ENCODE results near the gene ARHGEF38. TPM values are rescaled to one million over a fixed set of nuclear protein-coding genes. Genes with fewer than 3 reads are reported as not detected.

Gene ARHGEF38
- polyA plus RNA-seq, 1 of the 3 experiments (the other 2 are of a cell fraction) = 0.02 TPM

- Histone ChIP-seq H3K27me3 (ENCODE audit: insufficient read depth) (no peaks in the 10 kb centered on the region), H3K9me3 (no peaks in the 10 kb centered on the region), H3F3A (replicated peaks; ENCODE audit: insufficient read depth) (no peaks in the 10 kb centered on the region), H3K4me1 (ENCODE audit: control insufficient read depth in 1 of 2, insufficient read depth in 2 of 2, low read depth in 1 of 2, low read length in 1 of 2) (no peaks in the 10 kb centered on the region), H2AFZ (ENCODE audit: low read depth) (no peak overlapping the region), H3K36me3 (replicated peaks in 1 of 2; ENCODE audit: control insufficient read depth in 1 of 2, insufficient read depth in 2 of 2, low read length in 1 of 2) (no peaks in the 10 kb centered on the region), H3K27ac (ENCODE audit: low read depth in 2 of 2, low read length in 1 of 2) (no peak overlapping the region), H3K9ac (no peak overlapping the region), H3K4me2 (no peak overlapping the region), H3K79me2 (ENCODE audit: insufficient read depth) (no peaks in the 10 kb centered on the region), H3K9me2 (no peaks in the 10 kb centered on the region), H4K20me1 (ENCODE audit: insufficient read depth) (no peaks in the 10 kb centered on the region), H3K4me3 (ENCODE audit: low read depth in 2 of 2, low read length in 1 of 2) (no peak overlapping the region)
- no peak for TF ChIP-seq GATA2 (CRISPR knock-in tag; IDR thresholded peaks at IDR 0.05)
- no peak for TF ChIP-seq CTCF (IDR thresholded peaks at IDR 0.05)
- TF ChIP-seq CHD2 (IDR thresholded peaks at IDR 0.05; ENCODE audit: low read length, partially characterized antibody) = no peak
- no peak for TF ChIP-seq GABPA (IDR thresholded peaks at IDR 0.05; ENCODE audit: low read depth)
- TF ChIP-seq PBX3 (IDR thresholded peaks at IDR 0.05) = no peak
- TF ChIP-seq NFIC (IDR thresholded peaks at IDR 0.05; ENCODE audit: borderline replicate concordance) = no peak
- TF ChIP-seq USF2 (IDR thresholded peaks at IDR 0.05; ENCODE audit: borderline replicate concordance, low read depth, low read length) = no peak
- no peak for TF ChIP-seq EP300 (IDR thresholded peaks at IDR 0.05; ENCODE audit: borderline replicate concordance in 1 of 2, low read depth in 1 of 2, low read length in 1 of 2)
- TF ChIP-seq RXRA (IDR thresholded peaks at IDR 0.05; ENCODE audit: borderline replicate concordance, low read depth) = no peak
- TF ChIP-seq FOXM1 (IDR thresholded peaks at IDR 0.05; ENCODE audit: low read depth) = no peak
- TF ChIP-seq YY1 (IDR thresholded peaks at IDR 0.05; ENCODE audit: low read depth) = no peak
- POLR2A ChIA-PET = no interaction called here
- WGBS (ENCODE audit: low lambda C conversion rate) = 39% methylated on average over 2 of the region's 2 CpGs
- DNase-seq = no peak
- CTCF ChIA-PET = interaction anchor here (0.6 kb wide), 1 partner anchor 178 kb away, joined by 3 read pairs; no protein-coding TSS in a partner anchor
These were observed 47.7 kb upstream of the ARHGEF38 start for GRCh38 chr4:105504744-105505143.

GRCh38 chr4:105509291-105509690 lies 43.1 kb upstream of the ARHGEF38 start:
- Histone ChIP-seq H3K4me1 (ENCODE audit: control insufficient read depth in 1 of 2, insufficient read depth in 2 of 2, low read depth in 1 of 2, low read length in 1 of 2) (no peaks in the 10 kb centered on the region), H3K79me2 (ENCODE audit: insufficient read depth) (no peaks in the 10 kb centered on the region), H3K36me3 (replicated peaks in 1 of 2; ENCODE audit: control insufficient read depth in 1 of 2, insufficient read depth in 2 of 2, low read length in 1 of 2) (no peaks in the 10 kb centered on the region), H3K4me2 (no peak overlapping the region), H3K27ac (ENCODE audit: low read depth in 2 of 2, low read length in 1 of 2) (no peak overlapping the region), H3K4me3 (ENCODE audit: low read depth in 2 of 2, low read length in 1 of 2) (no peak overlapping the region), H3K27me3 (ENCODE audit: insufficient read depth) (no peaks in the 10 kb centered on the region), H4K20me1 (ENCODE audit: insufficient read depth) (no peaks in the 10 kb centered on the region), H3K9me2 (no peaks in the 10 kb centered on the region), H3K9me3 (no peaks in the 10 kb centered on the region), H3F3A (replicated peaks; ENCODE audit: insufficient read depth) (no peaks in the 10 kb centered on the region), H3K9ac (no peak overlapping the region), H2AFZ (ENCODE audit: low read depth) (no peak overlapping the region)
- no peak for TF ChIP-seq SMC3 (IDR thresholded peaks at IDR 0.05; ENCODE audit: low read depth, low read length)
- TF ChIP-seq GABPA (IDR thresholded peaks at IDR 0.05; ENCODE audit: low read depth) = no peak
- TF ChIP-seq ZBTB33 (IDR thresholded peaks at IDR 0.05; ENCODE audit: borderline replicate concordance, low read depth) = no peak
- no peak for TF ChIP-seq NRF1 (IDR thresholded peaks at IDR 0.05; ENCODE audit: low read depth, low read length)
- no peak for TF ChIP-seq MEF2A (IDR thresholded peaks at IDR 0.05; ENCODE audit: borderline replicate concordance, low read depth)
- TF ChIP-seq TAF1 (IDR thresholded peaks at IDR 0.05; ENCODE audit: borderline replicate concordance, low read depth, low read length) = no peak
- TF ChIP-seq CTCF (IDR thresholded peaks at IDR 0.05) = no peak
- no peak for TF ChIP-seq POLR2AphosphoS5 (IDR thresholded peaks at IDR 0.05; ENCODE audit: low read depth, low read length)
- TF ChIP-seq JUND (IDR thresholded peaks at IDR 0.05) = no peak
- no peak for TF ChIP-seq RCOR1 (IDR thresholded peaks at IDR 0.05; ENCODE audit: low read length)
- no peak for TF ChIP-seq NFIC (IDR thresholded peaks at IDR 0.05; ENCODE audit: borderline replicate concordance)
- TF ChIP-seq TEAD4 (IDR thresholded peaks at IDR 0.05; ENCODE audit: borderline replicate concordance, insufficient read depth) = no peak
- TF ChIP-seq FOXJ3 (CRISPR knock-in tag; IDR thresholded peaks at IDR 0.05) = no peak
- DNase-seq = no peak
- ChIA-PET POLR2A (no interaction called here), CTCF (no interaction called here)
- WGBS (ENCODE audit: low lambda C conversion rate) = 84% methylated on average over 1 of the region's 1 CpG
